Right renal pelvis (tissue), 4 donors: ENCODE results near the gene ADARB2. TPM values are rescaled to one million over a fixed set of nuclear protein-coding genes. Genes with fewer than 3 reads are reported as not detected.
"Not testable (repeated sequence)": the region's sequence is repeated elsewhere in the genome, so short reads cannot be mapped to it uniquely, and the experiment has no call there.

ENCODE experiments used
- DNase-seq, 4 donors: peaks; one replicate each; pipeline ENCODE4 v3.0.0-alpha.2; 2013; ENCODE audit warnings: low read depth in 4 of 4, low spot score in 3 of 4, missing footprints in 1 of 4
- polyA plus RNA-seq, 4 donors: library from polyadenylated mRNA; unstranded; fragments of 120-200 nt; gene quantifications; one replicate each; pipeline ENCODE4 v1.2.1, GENCODE V29; 2013; ENCODE audit not compliant: insufficient read length in 4 of 4

ADARB2 gene
- polyA plus RNA-seq, 4 donors, result 0.90 to 1.8 (median 1.4) TPM

DNA sequence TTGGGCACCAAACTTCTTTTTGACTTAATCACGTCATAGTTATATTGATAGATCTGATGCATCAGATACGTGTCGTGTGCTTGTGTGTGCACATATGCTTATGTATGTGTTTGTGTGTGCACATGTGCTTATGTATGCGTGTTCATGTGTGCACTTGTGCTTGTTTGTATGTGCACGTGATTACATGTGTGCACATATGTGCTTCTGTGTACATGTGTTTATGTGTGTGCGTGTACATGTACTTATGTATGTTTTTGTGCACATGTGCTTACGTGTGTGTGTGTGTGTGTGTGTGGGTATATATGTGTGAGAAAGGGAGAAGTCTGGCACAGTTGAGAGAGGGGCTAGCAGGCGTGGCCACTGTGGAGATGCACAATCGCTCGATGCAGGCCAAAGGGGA, 507.8 kb downstream of the ADARB2 start:
- DNase-seq, result no peak

DNA sequence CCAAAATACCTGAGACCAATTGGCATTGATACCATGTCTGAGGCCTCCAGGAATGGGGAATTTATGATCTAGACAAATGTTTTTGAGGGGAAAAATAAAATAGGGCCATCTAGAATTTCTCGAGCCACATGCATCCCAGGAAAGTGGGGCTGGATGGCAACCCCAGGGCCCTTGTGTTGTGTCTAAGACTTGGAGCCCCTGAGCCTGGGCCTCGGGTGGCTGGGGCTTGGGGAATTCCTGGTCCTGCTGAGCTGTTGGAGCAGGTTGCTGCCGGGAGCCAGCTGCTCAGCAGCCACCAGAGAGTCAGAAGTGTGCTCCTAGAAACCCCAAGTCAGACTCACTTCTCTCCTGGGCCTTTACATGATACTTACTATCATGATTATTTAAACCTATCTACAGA, 508.2 kb downstream of the ADARB2 start:
- DNase-seq, result no peak

- no peak for DNase-seq
Measured at GRCh38 chr10:1228467-1228975, 508.8 kb downstream of the ADARB2 start.

GRCh38 chr10:1227510-1228402, 509.6 kb downstream of the ADARB2 start:
- DNase-seq, result no peak

DNA sequence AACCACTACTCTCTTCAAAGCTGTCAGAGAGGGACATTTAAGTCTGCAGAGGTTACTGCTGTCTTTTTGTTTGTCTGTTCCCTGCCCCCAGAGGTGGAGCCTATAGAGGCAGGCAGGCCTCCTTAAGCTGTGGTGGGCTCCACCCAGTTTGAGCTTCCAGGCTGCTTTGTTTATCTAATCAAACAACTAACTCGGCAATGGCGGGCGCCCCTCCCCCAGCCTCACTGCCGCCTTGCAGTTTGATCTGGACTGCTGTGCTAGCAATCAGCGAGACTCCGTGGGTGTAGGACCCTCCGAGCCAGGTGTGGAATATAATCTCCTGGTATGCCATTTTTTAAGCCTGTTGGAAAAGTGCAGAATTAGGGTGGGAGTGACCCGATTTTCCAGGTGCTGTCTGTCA, 510.4 kb downstream of the ADARB2 start:
- DNase-seq, result not testable (repeated sequence)

DNA sequence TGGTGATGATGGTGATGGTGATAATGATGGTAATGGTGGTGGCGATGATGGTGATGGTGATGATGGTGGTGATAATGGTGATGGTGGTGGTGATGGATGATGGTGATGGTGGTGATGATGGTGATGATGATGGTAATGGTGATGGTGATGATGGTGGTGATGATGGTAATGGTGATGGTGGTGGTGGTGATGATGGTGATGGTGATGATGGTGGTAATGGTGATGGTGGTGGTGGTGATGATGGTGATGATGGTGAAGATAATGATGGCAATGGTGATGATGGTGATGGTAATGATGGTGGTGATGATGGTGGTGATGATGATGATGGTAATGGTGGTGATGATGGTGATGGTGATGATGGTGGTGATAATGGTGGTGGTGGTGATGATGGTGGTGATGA, 517.5 kb downstream of the ADARB2 start:
- DNase-seq, result not testable (repeated sequence)

- DNase-seq, result no peak
Measured at GRCh38 chr10:1217661-1218060, 519.7 kb downstream of the ADARB2 start.

DNA sequence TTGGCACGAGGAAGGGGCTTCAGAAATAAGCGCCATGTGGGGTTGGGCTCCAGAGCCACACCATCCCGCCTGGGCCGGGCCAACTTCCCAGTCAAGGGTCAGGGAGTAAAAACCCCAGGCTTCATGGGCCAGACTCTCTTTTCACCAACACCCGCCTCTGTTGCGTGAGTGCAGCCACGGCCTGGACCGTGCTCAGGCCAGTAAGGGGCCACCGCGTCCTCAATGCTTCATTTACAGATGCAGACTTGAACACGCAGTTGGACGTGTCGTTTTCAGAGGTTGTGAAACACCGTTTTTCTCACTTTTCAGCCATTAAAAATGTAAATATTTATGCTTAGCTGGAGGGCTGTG, 520.1 kb downstream of the ADARB2 start:
- no peak for DNase-seq

DNA sequence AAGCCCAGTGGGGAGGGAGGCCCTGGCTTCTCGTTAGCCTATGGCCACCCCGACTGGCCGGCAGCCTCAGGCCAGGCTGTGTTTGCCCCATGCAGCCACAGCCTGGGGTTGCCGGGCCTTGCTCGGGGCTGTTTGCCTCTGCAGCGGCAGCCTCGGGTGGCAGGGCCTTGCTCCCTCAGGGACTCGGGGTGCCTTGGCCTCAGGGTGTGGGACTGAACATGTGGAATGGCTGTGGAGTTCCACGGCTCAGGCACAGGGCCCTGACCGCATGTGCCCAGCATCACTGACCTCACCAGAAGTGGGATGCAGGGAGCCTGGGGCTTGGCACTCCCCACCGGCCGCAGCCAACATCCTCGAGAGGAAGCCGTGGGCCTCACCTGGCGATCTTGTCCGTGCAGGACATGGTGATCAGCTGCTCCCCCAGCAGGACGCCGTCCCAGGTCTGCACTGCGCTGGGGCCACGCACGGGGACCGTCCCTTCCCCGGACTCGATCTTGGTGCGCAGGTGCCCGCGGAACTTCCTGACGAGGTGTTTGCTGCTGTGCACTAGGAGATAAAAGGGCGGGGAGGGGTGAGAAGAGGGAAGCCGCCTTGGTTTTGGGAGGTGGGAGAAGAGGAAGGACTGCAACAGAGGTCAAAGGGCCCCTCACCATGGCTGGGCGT, 520.6 kb downstream of the ADARB2 start:
- DNase-seq, result no peak

- no peak for DNase-seq
Measured at GRCh38 chr10:1215862-1216573, 521.3 kb downstream of the ADARB2 start.

GRCh38 chr10:1214882-1215540, 522.3 kb downstream of the ADARB2 start:
- DNase-seq, result no peak

- no peak for DNase-seq
Measured at GRCh38 chr10:1214071-1214675, 523.2 kb downstream of the ADARB2 start.

DNA sequence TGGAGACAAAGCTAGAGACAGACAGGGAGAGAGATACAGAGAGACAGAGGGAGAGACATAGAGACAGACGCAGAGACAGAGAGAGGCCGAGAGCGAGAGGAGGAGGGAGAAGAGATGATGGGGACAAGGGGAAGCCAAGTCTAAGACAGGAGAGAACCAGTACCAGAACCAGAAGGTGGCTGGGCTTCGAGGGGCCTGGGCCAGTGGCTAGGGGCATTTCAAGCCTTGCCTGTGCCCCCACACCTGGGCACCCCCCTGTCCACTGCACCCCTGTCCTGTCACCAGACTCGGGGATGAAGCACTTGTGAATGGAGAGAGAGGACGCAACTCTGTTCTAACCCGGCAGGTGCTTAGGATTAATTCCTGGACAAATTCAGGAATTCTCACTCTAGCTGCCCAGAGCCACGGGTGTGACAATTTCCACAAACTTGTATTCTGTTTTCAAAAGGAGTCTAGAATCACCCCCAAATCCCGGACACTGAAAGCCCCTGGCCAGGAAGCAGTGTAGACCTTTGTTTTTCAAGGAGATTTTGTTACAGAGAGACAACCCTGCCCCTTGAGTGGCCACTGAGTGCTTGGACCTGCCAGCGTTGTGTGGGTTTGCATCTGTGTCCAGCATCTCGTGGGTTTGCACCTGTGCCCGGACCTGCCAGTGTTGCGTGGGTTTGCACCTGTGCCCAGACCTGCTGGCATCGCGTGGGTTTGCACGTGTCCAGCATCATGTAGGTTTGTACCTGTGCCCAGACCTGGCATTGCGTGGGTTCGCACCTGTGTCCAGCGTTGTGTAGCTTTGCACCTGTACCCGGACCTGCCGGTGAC, 523.9 kb downstream of the ADARB2 start:
- DNase-seq, result no peak

- DNase-seq, result no peak
Measured at GRCh38 chr10:1212571-1213141, 524.7 kb downstream of the ADARB2 start.

DNA sequence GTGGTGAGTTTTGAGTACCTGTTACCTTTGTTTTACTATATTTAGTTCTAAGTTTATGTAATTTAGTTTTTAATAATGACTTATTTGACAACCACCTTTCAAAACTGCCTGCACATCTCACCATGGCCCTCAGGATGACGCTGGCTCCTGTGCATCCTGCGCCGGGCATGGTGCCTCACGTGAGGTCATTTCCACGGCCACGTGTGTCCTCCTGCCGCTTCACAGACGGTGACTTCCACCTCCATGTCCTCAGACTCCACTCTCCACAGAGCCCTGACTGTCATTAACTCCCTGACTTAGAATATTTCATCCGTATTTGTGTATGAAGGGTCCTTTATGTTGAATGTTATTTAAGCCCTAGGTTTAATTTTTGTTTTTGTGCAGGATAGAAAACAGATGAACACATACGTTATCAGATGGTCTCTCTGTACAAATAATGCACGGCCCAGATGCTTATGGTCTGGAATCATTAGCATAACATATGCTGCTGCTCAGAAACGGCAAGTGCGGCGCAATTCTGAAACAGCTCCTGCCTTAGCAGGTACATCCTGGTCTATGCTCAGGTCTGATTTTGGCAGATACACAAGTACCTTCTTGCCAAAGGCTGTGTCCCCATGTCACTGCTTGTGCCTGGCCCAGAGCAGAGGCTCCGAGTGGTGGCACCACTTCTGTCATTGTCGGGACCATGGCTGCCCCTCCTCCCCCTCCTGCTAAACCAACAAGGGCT, 525.3 kb downstream of the ADARB2 start:
- DNase-seq, result no peak

GRCh38 chr10:1210667-1211066, 526.7 kb downstream of the ADARB2 start:
- DNase-seq, result no peak

DNA sequence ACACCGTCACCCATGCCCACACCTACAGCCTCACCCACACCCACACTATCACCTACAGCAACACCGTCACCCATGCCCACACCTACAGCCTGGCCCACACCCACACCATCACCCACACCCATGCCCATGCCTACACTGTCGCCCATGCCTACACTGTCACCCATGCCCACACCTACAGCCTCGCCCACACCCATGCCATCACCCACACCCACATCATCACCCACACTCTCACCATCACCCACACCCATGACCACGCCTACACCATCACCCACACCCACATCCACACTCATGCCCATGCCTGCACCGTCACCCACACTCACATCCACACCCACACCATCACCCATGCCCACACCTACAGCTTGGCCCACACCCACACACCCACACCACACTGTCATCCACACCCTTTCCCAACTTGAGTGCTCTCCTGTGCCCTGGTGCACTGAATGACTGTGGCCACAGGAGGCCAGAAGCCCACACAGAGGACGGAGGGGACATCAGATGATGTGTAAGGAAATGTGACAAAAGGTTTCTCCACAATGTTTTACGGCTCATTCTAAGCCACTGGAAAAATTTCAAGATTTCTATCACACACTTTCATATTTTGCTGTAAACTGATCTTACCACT, 527.9 kb downstream of the ADARB2 start:
- no peak for DNase-seq
